HG02852 (cell line): ENCODE measurements around the gene FAM72D.
"Not testable (repeated sequence)": the region's sequence is repeated elsewhere in the genome, so short reads cannot be mapped to it uniquely, and the experiment has no call there.

Experiments used
- ATAC-seq: cut with Tn5 transposase; IDR thresholded peaks from one replicate; pipeline ENCODE4 v1.9.1; 2021; ENCODE audit warnings: mild to moderate bottlenecking, moderate library complexity; ENCODE audit not compliant: unreplicated experiment

FAM72D gene

DNA sequence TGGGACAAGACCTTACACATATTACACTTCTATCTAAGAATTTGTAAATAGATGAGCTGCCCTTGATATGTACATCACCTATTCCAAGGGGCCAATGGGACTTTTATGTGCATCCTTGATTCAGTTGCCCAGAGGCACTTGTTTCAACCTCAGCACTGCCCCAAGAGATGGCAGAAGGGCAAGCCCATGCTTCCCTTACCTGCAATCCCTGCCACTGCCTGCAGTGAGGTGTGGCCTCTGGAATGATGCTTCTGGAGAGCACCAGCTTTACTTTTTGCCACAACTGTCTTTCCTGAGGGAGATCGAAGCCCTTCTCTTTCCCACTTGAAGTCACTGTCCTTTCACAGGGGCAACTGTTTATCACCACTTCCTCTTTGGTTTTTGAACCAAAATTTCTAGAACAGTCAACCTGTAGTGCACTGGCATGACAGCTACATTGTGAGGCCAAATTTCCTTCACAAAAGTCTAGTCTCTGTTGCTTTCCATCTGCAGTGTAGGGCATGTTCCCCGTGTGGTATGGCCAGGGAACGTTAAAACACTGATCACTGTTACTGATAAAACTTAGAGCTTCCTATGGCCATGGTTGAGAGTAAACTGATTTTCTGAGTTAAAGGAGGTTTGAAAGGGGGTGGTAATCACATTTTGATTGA lies 48.6 kb downstream of the FAM72D start:
- not testable (repeated sequence) for ATAC-seq

DNA sequence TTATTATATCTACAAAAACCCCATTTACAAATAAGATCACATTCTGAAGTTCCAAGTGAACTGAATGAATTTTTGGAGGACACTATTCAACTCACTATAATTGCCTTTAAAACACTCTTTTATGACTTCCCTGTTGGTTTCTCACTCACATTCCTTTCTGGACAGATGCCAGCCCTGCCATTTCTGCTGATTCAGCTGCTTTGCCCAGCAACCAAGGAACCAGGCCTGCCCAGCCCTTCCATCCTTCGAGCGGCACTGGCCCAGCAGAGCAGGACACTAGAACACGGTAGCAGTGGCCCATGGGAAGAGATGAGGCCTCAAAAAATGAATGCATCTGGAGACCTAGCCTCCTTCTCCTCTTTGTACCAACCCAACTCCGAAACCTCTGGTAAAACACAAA lies 50.5 kb downstream of the FAM72D start:
- ATAC-seq, result not testable (repeated sequence)

DNA sequence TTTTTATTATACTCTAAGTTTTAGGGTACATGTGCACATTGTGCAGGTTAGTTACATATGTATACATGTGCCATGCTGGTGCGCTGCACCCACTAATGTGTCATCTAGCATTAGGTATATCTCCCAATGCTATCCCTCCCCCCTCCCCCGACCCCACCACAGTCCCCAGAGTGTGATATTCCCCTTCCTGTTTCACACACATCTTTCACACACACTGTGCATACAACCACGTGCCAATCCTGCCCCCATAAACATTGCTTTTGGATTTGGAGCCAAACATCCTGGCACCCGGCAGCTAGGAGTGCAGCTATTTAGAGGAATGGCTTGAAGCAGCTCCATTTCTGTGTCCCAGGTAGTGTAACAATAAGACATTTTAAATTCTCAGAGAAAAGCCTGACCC lies 51.4 kb downstream of the FAM72D start:
- not testable (repeated sequence) for ATAC-seq

DNA sequence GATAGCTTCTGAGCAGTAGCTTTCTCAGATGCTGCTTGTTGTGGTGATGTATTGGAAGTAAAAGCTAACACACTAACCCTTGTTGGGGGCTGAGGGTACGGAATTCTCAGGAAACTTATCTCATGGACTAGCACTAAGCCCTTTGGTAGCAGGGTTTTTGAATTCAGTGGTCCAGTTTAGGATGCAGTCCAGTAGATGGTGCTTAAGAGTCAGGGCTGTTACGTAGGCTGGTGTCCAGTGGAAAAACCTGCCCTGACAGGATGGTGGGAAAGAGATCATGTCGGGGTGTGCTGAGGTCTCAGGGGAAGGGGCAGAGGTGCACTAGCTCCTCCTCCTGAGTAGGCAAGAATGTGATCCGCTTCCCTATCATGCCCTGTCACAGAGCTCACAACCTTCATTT lies 59.6 kb downstream of the FAM72D start:
- not testable (repeated sequence) for ATAC-seq

DNA sequence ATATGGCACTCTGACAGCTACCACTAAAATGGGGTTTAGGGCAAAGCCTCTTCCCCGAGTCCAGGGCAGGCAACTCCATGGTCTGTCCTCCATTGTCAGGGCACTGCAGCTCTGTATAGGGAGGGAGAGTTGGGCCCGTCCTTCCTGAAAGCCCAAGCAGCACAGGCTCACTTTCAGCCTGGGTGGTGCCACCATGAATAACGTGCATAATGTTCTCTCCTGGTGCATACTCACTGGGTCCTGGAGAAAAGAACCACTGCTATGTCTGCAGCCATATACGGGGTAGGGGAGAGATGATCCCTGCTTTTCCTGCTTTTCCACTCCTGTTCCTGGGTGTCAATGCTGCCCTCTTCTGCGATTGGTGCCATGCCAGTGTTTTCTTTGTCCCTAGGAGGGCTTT lies 60.1 kb downstream of the FAM72D start:
- not testable (repeated sequence) for ATAC-seq

DNA sequence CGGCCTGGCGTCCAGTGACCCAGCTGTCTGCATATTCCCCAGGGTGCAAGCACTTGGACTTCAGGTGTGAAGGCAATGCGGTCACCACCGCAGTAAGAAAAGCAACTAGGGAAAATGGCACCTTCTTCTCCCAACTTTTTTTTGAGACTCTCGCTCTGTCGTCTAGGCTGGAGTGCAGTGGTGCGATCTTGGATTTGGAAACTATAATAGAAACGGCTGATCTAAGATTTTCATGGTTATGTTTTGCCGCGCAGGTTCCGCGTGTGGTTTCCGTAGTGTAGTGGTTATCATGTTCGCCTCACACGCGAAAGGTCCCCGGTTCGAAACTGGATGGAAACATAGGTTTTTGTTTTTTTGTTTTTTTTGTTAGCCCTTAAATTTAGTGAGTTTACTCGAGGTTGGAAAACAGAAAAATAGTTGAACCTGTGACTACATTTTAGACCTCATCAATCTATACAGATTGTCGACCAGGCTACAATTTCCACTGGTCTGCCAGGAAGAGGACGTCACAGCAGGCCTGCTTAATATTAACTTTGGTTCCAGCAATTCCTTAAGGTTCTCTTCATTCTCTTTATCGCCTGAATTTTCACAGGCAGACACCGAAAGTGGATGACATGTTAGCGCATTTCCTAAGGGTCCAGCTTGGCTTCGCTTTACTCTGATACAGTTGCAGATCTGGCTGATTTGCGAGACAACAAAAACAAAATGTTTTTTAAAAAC lies 61.3 kb downstream of the FAM72D start:
- ATAC-seq, result not testable (repeated sequence)

DNA sequence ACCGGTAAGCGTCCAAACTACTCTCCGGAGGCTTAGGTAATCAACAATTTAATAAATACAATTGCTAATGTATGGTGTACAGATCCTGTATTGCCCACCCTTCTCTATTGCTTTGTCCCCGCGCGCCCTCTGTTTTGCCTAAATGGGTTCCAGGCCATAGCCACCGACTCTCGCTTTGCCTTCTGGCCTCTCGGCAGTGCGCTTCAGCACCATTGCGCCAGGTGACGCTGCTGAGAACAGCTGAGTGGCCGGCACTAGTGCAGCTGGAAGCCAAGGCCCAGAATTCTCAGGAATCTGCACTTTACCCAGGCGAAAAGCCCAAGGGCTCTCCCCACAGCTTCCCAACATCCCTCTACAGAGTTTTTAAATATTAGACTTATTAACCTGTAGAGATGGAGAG lies 61.9 kb downstream of the FAM72D start:
- ATAC-seq, result not testable (repeated sequence)

DNA sequence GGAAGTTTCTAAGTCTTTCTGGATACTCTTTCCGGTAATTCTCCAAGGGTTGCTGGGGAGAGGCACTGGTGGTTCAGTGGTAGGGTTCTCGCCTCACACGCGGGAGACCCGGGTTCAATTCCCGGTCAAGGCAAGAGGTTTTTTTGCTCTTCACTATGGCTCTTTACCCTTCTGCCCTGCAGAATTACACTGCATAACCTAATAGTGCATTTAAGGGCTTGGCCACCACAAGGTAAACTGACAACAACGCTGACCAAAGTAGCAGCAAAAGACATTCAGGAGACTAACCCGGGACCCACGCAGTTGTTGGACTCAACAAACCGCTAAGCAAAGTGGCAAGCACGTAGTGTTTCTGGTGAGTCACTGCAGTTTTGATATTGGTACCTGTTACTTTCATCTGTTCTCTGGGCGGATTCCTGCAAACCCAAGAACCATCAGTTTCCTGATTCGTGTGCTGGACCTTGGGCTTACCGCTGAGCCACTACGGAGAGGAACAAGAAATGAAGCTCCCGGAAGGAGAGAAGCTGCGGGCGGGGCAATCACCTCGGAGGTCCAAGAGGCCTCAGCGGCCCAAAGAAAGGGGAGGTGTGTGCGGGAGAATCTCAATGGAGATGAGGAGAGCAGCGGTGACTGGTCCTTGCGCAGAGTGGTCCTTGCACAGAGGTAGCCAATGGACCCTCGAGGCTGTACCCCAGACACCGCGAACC lies 65.4 kb downstream of the FAM72D start:
- peak; percentile 58 for ATAC-seq
